Stimulated activated naive CD4-positive, alpha-beta T cell treated with Interleukin-2 at 50 U/mL for 16 hours (primary cell): ENCODE results near the gene ALPK1.
"Not testable (repeated sequence)": the region's sequence is repeated elsewhere in the genome, so short reads cannot be mapped to it uniquely, and the experiment has no call there.

ENCODE experiments used
- DNase-seq: peaks from one replicate; lab custom pipeline; 2025; lab: John Stamatoyannopoulos, UW

Gene ALPK1

DNA sequence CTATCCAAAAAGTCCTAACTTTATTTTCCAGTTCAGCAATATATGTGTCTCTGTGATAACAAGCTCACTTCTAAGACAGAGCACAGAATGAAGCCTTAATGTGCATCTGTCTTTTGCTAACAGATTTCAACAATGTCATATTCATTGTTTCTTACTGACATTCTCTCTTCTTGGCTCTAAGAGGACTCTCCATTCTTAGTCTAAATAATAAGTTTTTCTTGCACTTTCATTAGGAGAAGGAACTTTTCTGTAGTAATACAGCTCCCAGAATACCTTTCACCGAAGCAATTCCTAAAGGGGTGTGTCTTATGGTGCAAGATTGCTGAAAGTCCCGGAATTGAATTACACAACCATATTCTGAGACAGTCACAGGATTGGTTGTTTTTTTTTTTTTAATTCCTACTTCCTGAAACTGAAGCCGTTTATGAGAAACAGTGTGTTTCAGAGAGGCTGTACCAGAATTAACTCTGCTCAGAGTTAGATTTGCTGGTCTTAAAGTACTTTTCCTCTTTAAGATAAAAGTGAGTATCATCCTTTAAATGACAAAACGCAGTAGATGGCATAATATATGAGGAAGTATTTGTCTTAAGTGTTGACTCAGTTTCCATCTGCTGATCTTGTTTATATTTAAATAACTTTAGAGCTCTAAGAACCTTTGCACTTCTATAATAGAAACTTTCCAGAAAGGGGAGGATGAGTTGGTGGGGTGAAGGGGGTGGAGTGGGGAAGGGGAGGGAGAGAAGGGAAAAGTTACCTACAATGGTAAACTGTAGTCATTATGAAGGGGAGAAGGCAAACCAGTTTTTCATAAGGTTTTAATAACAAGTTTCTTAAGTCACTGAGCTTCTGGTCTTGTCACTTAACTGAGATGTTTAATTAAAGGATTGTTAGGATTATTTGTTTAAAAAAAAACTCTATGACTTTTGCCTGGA lies at the start of gene ALPK1:
ALPK1 (plus strand) TSS at position 421 of the 932 bp plus-strand sequence.
- no peak for DNase-seq

DNA sequence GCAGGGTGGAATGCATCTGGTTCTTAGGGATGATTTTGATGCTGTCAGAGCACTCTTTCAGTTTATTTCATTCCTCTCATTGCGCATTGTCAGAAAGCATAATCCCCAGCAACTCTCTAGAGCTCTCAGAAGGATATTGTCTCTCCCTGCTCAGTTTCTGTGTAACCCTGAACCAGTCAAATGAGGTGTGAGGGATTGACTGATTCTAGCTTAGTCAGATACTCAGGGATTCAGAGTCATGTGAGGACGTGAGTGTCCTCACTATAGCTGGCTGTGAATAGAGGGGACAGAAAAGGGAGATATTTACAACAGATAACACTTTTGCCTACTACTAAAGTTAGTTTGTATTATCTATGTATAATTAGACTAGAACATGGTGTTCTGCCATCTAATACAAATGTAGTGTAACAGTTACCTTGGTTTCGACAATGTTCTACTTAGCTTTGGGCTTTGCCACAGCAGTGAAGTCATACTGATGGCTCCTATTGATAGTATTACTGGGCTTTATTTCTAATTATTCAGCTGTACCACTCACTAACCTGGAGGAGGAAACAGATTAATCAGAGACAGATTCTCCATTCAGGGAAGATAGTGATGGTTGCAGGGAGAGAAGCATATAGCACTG lies 46.0 kb upstream of the ALPK1 start:
- no peak for DNase-seq

DNA sequence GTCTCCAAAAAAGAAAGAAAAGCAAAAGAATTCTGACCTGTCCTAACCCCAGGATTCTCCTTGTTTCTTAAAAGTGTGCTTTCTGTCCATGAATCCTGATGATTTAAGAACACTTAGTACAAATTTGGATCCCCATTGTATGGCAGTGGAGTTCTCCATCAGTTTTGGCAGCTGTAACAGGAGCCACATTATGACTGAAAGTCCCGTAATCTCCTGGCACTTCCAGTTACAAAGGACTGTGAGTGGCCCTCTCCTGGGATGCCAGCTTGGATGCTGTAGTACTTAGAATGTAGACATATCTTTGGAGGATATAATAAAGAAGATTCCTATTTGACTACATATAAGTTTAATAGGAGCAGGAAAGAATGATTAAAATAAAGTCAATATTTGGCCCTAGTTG lies 44.9 kb upstream of the ALPK1 start:
- no peak for DNase-seq

DNA sequence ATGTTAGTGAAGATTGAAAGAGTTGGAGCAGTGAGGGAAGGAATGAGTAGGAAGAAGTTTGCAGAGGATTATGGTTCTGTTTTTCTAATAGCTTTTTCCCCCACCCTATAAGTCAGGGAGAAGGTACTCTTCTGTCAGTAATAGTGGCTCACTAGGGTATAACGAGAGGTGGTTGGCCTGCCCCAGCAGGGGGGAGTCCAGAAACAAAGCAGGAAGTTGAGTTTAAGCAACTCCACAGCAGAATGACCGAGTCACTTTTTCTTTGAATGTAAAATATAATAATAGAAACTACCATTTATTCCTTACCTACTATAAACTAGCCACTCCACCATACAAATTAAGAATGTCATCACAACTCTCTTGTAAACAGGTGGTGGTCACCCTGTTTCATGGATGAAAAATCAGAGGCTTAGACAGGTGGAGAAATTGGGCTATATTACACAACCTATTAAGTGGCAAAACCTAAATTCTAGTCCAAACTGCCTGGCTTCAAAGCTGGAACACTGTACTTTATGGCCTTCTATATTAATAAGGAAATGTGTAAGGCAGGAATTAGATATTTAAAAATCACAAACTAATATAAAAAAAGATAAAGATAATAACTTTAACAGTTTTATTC lies 43.7 kb upstream of the ALPK1 start:
- DNase-seq = no peak

DNA sequence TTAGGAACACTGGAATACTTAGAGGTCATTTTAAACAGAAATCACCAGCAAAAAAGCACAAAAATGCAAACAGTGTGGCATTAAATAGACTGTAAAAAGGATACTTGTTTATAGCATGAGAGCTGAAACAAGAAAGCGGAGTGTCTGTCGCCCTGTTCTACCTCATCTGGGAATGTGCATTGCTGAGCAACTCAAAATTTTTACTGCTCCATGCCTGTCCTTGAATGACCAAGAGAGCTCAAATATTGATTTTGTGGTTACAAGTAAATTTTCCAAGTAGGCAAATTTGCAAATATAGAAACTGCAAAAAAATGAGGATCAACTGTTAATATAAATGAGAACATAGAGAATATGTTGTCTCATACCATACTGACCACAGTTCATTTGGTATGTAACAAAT lies 40.1 kb upstream of the ALPK1 start:
- no peak for DNase-seq

DNA sequence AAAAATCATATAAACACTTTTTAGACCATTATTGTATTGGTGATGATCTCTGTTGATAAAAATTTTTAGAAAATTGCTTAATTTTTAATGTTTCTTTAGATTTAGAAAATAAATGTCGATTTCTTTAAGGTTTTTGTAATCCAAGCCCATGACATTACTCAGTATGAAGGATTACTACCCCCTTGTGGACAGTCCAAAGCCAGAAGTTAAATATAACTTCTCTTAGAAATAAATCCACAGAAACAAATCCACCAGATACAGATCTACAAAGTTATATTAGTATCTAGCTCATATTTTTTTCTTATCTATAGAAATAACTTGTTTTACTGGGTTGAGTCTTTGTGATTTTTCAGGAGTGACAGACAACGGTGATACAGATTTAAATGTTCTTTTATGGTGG lies 30.3 kb upstream of the ALPK1 start:
- DNase-seq = no peak

DNA sequence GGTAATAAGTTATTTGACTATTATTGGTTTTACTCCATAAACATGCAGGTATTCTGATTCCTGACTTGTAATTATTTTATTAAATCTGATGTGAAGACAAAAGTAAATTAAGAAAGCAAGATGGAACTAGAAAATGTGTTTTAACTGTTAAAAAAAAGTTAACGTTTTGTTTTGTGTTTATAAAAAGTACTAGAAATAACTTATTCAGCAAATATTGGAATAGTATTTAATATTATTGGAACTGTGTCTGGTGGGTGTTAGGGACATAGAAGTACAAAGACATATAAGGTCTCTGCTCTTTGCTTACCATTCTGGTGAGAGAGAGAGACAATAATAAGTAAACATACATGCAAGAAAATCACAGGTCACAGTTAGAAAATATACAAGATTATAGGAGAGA lies 27.1 kb upstream of the ALPK1 start:
- no peak for DNase-seq

DNA sequence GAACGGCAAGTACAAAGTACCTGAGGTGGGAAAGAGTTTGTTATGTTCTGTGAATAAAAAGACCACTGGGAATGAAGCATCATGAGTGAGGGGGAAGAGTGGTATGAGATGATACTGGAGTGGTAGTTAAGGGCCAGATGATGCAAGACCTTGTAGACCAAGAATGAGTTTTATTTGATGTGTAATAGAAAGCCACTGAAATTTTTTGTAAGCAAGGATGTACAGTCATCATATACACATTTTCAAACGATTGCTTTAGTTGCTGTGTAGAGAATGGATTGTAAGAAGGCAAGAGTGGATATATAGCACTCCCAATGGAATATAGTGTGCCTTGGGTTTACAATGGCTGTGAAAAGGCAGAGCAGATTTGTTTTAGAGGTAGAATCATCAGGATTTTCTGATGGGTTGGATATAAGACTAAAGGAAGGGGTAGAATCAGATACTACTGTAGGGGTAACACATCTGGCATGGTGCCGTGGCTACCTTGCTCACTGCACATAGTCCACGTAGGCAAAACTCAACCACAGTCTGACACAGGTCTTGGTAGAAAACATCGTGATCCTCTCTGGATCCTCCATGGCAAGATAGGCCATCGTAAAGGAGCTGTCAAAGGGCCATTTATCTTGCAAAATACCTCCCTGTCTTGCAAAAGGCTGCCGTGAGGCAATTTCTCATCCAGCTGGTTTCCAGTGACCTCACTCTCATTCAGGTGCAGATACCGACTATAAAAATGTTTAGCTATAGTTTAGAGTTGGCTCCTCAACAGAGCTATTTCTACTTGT lies 26.3 kb upstream of the ALPK1 start:
- no peak for DNase-seq

DNA sequence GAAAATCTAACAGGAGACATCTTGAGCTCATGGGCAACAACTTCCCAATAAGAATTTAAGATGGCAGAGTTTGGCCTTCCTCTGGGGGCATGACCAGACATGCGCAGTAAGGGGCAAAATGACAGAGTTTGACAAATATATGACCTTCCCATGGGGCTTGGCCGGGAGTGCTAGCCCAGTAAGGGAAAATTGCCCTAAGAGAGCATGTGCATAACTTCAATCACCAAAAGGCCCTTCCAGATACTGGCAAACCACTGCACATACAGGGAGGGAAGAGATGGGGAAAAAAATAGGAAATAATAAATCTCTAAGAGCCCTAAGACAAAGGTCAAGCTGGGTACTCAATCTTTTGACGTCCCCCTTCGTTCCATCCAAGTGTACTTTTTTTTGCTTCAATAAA lies 24.9 kb upstream of the ALPK1 start:
- DNase-seq = no peak

DNA sequence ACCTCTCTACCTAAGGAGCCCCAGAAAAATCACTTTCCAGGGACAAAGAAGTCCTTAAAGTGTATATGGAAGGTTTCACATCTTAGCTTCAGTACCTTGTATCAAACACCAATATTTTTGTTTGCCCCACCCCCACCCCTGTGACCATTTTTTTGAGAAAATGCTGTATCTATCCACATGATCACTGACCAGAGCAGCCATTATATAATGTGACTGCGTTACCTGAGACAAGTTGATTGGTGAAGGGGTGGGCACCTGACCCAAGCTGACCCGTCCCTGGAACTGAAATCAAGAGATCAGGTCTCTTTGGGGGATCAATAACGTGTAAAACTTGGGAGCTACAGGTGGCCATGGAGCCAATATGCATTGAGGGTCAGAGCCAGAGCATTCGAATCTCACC lies 22.2 kb upstream of the ALPK1 start:
- DNase-seq = no peak

DNA sequence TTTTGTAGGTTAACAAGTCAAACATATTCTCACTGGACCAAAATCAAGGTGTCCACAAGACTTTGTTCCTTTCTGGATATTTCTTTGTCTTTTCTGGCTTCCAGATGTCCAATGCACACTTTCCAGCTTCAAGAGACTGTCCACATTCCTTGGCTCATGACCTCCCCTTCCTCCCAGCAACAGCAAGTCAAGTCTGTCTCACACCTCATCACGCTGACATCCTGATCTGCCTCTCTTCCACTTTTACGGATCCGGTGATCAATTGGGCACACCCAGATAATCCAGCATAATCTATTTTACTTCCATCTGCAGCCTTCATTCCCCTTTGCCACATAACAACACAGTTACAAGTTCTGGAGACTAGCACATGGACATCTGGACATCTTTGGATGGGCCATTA lies 21.1 kb upstream of the ALPK1 start:
- no peak for DNase-seq

DNA sequence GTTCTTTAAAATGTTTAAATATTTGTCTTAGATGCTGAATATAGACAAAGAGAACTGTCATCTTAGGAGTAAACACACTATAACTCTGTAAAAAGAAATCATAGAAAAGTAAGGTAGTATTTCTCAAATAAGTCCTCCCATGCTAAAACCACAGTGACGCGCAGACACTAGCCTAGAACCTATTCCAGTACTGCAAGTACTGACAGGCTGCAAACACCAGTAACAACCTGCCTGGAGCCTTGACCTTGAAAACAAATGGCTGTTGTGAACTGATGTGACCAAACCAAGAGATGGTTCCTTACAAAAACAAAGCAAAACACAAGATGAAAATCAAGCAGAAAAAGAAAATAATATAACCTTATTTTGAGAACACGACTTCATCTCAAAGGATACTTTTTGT lies 19.9 kb upstream of the ALPK1 start:
- DNase-seq = no peak

DNA sequence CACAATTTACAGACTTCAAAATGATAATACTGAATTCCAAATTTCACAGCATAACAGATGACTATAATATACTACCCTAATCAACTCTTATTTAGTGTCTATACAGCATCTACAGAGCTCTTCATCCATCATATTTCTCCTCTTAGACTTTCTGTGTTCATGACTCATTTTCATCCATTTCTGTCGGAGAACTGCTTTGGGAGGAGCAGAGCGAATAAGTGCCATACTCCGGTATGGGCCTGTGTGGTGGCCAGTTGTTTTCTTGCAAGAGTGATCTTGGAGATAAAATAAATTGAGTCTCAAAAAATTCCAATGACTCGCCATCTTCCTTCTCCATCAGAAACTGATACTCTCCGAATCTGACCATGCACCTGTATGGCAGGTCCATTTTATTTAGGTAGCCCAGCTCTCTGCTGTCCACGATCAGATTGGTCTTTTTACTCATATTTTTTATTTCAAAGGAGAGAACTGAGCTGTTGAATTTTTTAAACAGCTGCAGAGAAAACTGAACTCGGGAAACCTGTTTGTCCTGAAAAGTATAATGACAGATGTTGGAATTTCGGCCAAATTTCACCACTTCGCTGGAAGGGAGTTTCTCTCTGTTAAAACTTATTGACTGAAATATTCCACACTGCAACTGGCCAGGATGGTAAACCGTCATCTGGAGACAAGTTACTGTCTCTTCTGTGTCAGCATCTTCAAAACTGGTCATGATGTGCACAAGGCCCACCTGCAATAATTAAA lies 19.3 kb upstream of the ALPK1 start:
- no peak for DNase-seq

DNA sequence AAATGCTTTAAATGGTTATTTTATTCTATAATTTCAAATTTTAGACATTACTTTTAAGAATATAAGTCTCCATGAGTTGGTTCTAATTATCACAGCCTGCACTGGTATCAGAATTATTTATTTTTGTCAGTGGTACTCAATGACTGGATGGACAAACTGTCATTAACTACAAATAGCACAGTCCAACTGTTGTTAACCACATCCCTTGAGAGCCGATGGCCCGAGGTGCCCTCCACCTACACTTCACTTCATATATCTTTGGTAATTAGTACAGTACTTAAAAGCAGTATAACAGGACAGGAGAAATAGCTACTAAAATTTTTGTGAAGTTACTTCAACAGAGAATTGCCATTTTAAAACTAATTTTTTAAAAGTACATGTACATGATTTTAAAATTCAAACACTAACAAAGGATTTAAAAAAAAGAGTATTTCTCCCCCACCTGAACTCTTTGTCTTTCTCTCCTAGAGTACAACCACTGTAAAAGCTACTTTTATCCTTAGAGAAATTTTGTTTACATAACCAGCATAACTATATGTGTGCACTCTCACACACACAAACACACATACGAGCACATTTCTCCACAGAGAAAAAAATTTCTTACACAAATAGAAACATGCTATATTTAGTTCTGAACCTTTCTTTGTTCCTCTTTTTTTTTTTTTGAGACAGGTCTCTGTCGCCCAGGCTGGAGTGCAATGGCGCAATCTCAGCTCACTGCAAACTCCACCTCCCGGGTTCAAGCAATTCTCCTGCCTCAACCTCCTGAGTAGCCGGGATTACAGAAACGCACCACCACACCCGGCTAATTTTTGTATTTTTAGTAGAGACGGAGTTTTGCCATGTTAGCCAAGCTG lies 17.9 kb upstream of the ALPK1 start:
- DNase-seq = no peak

DNA sequence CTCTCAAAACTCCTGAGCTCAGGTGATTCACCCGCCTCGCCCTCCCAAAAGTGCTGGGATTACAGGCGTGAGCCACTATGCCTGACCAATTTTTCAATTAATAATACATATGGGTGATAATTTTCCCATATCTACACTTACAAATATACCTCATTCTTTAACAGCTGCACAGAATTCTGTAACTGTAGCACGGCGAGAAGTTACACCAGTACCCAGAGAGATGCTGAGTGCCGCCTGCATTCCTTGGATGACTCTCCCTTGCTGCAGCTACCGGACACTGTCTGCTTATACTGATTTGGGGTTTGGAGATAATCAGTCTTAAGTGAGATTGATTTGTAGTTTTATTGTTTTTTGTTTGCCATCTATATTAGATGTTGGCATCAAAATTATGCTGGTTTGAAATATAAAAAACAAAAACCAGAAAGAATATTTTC lies 17.3 kb upstream of the ALPK1 start:
- no peak for DNase-seq

DNA sequence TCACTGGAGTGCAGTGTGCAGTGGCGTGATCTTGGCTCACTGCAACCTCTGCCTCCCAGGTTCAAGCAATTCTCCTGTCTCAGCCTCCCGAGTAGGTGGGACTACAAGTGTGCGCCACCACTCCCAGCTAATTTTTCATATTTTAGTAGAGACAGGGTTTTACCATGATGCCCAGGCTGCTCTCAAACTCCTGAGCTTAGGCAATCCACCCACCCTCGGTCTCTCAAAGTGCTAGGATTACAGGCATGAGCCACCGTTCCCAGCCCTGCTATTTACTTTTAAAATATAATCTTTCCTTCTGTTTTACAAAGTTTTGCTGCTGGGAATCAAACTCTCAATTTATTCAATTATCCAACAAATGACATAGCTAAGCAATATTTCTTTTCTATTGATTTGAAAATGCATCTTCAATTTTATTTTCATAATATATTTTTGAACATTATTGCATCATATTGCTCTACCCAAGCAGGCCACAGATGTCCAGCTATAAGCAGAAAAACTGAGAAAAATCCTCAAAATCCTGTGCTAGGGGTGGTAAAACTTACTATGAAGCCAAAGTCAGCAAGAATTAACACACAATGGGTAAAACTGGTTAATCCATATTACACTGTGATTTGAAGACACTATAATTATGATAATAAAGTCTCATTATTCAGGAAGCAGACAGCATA lies 16.6 kb upstream of the ALPK1 start:
- no peak for DNase-seq

DNA sequence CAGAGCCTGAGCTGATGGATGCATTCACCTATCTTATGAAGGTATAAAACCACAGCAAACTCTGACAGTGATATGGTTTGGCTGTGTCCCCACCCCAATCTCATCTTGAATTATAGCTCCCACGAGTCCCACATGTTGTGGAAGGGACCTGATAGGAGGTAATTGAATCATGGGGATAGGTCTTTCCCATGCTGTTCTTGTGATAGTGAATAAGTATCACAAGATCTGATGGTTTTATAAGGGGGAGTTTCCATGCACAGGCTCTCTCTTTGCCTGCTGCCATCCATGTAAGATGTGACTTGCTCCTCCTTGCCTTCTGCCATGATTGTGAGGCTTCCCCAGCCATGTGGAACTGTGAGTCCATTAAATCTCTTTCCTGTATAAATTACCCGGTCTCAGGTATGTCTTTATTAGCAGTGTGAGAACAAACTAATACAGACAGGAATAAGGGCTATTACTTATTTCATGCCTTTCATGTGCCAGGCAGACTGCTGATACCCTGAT lies 15.2 kb upstream of the ALPK1 start:
- not testable (repeated sequence) for DNase-seq

DNA sequence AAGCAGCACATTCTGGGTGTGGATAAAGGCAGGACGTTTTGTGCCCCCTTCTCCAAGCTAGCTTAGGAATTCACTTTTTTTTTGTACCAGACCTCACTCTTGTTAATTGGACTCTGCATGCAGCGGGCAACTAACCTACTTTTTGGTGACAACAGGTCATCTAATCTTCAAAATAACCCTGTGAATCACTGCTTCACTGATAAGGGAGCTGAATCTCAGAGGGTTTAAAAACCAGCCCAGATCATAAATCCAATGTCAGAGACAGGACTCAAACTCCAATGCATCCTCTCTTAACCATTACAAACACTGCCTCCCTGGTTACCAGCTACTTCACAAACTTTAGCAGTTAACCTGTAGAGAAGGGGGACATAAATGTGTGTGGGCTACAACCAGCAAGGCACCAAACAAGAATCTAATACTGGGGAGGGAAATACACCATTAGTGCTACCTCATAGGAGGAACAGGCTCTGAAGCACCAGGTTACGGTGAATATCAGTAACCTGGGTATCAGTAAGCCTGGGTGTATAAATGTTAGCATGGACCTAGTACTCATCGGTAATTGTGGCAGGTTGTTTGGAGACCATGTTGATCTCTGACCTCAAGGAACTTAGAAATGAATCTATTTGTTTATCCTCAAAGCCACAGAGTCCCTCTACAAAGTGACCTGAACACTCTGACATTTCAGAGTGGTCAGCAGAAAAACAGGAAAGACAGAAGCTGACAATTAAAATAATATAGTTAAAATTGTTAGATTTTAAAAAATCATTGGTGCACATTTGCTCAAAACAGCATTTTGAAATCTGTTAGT lies 14.1 kb upstream of the ALPK1 start:
- DNase-seq = no peak

DNA sequence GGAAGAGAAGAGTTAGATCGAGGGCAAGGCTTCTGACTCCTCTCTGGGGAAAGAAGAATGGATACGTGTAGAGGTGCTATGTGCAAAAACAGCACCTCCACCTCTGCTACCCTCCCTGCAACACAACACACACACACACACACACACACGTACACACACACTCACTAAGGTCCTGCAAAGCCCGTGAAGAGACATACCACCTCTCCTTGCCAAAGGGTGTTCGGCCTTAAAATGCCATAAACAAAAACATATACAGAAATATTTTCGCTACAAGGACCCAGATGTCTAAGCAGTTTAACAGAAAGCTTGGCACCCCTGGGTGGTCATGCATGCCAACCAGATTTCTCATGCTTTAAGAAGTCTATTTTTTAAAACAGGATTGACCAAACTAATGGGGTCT lies 13.0 kb upstream of the ALPK1 start:
- DNase-seq = no peak
